ENCODE data around the gene CHPF2.

Gene CHPF2

DNA sequence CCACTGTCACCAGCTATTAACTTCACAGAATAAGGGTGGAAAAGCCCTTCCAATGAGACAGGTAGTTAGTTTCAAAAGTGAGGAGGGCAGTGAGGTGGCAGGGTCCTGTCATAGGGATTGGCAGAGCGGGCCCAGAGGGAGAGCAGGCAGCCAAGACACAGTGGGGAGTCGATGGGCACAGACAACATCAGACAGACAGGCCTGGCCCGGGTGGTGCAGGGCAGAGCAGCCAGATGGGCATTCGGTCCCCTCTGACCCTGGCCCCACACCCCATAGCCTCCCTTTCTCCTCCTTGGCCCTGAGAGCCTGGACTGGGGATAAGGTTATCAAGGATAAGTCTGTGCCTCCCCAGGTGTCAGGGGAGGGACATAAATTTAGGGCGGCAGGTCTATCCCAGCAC, 47.6 kb downstream of the CHPF2 start:
- Histone ChIP-seq H3K9ac (ENCODE audit: low read length in 2 of 2) (no peak overlapping the region), H3K27ac (ENCODE audit: low read length) (no peak overlapping the region), H3K4me3 (ENCODE audit: low read length in 2 of 2) (no peak overlapping the region), H3K9me3 (ENCODE audit: control insufficient read depth in 2 of 2, low read length in 2 of 2) (no peaks in the 10 kb centered on the region), H3K27me3 (ENCODE audit: control insufficient read depth in 1 of 2, insufficient read depth in 2 of 2, low read length in 2 of 2) (peaks cover 0 to 3% of the 10 kb centered on the region in 2 donors), H3K4me1 (ENCODE audit: control insufficient read depth, insufficient read depth, low read length) (peaks cover 20% of the 10 kb centered on the region), H3K36me3 (ENCODE audit: control insufficient read depth in 2 of 2, insufficient read depth in 2 of 2, low read length in 2 of 2) (no peaks in the 10 kb centered on the region)

GRCh38 chr7:151280388-151281019, 48.2 kb downstream of the CHPF2 start:
- no peaks in the 10 kb centered on the region for H3K36me3 ChIP-seq (ENCODE audit: control insufficient read depth in 2 of 2, insufficient read depth in 2 of 2, low read length in 2 of 2)
- H3K4me1 ChIP-seq (ENCODE audit: control insufficient read depth, insufficient read depth, low read length), result peaks cover 20% of the 10 kb centered on the region
- H3K27me3 ChIP-seq (ENCODE audit: control insufficient read depth in 1 of 2, insufficient read depth in 2 of 2, low read length in 2 of 2), result peaks cover 0 to 3% of the 10 kb centered on the region in 2 donors
- no peaks in the 10 kb centered on the region for H3K9me3 ChIP-seq (ENCODE audit: control insufficient read depth in 2 of 2, low read length in 2 of 2)
- H3K9ac ChIP-seq (ENCODE audit: low read length in 2 of 2), result no peak overlapping the region
- no peak overlapping the region for H3K27ac ChIP-seq (ENCODE audit: low read length)
- H3K4me3 ChIP-seq (ENCODE audit: low read length in 2 of 2), result no peak overlapping the region

DNA sequence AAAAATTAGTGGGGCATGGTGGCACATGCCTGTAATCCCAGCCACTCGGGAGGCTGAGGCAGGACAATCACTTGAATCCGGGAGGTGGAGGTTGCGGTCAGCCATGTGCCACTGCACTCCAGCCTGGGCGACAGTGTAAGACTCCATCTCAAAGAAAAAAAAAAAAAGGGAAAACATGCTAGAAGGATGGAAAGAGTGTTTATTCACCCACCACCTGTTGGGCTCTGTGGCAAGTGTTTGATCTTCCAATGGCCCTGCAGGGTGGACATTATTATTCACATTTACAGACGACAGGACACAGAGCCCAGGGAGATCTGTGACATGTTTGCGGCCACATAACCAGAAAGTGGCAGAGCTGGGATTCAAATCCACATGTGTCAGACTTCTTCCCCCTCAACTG, 49.4 kb downstream of the CHPF2 start:
- peaks cover 14% of the 10 kb centered on the region for H3K4me1 ChIP-seq (ENCODE audit: control insufficient read depth, insufficient read depth, low read length)
- no peak overlapping the region for H3K4me3 ChIP-seq (ENCODE audit: low read length in 2 of 2)
- H3K9me3 ChIP-seq (ENCODE audit: control insufficient read depth in 2 of 2, low read length in 2 of 2), result no peaks in the 10 kb centered on the region
- H3K27me3 ChIP-seq (ENCODE audit: control insufficient read depth in 1 of 2, insufficient read depth in 2 of 2, low read length in 2 of 2), result peaks cover 0 to 3% of the 10 kb centered on the region in 2 donors
- H3K36me3 ChIP-seq (ENCODE audit: control insufficient read depth in 2 of 2, insufficient read depth in 2 of 2, low read length in 2 of 2), result no peaks in the 10 kb centered on the region
- H3K27ac ChIP-seq (ENCODE audit: low read length), result no peak overlapping the region
- no peak overlapping the region for H3K9ac ChIP-seq (ENCODE audit: low read length in 2 of 2)

- H3K27me3 ChIP-seq (ENCODE audit: control insufficient read depth in 1 of 2, insufficient read depth in 2 of 2, low read length in 2 of 2), result peaks cover 0 to 3% of the 10 kb centered on the region in 2 donors
- H3K9ac ChIP-seq (ENCODE audit: low read length in 2 of 2), result no peak overlapping the region
- H3K9me3 ChIP-seq (ENCODE audit: control insufficient read depth in 2 of 2, low read length in 2 of 2), result no peaks in the 10 kb centered on the region
- H3K27ac ChIP-seq (ENCODE audit: low read length), result no peak overlapping the region
- peaks cover 14% of the 10 kb centered on the region for H3K4me1 ChIP-seq (ENCODE audit: control insufficient read depth, insufficient read depth, low read length)
- H3K36me3 ChIP-seq (ENCODE audit: control insufficient read depth in 2 of 2, insufficient read depth in 2 of 2, low read length in 2 of 2), result no peaks in the 10 kb centered on the region
- H3K4me3 ChIP-seq (ENCODE audit: low read length in 2 of 2), result no peak overlapping the region
Measured at GRCh38 chr7:151282111-151282510, 49.8 kb downstream of the CHPF2 start.

DNA sequence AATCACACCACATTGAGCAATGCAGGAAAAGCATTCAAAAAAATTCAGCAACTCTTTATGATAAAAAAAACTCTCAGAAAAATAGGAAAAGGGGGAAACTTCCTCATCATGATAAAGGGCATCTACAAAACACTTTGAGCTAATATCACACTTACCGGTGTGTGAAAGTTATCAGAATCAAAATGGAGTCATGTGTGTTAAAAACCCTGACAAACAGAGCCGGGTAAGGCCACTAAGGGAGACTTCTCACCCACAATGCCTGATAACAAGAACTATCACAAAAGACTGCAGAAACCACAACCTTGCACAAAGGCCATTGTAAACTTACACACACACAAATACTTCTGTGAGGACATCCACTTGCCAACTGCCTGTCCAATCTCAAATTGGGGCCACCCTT, 51.0 kb downstream of the CHPF2 start:
- H3K36me3 ChIP-seq (ENCODE audit: control insufficient read depth in 2 of 2, insufficient read depth in 2 of 2, low read length in 2 of 2), result no peaks in the 10 kb centered on the region
- H3K4me3 ChIP-seq (ENCODE audit: low read length in 2 of 2), result no peak overlapping the region
- no peak overlapping the region for H3K9ac ChIP-seq (ENCODE audit: low read length in 2 of 2)
- H3K27ac ChIP-seq (ENCODE audit: low read length), result no peak overlapping the region
- H3K4me1 ChIP-seq (ENCODE audit: control insufficient read depth, insufficient read depth, low read length), result peaks cover 5% of the 10 kb centered on the region
- H3K9me3 ChIP-seq (ENCODE audit: control insufficient read depth in 2 of 2, low read length in 2 of 2), result no peaks in the 10 kb centered on the region
- H3K27me3 ChIP-seq (ENCODE audit: control insufficient read depth in 1 of 2, insufficient read depth in 2 of 2, low read length in 2 of 2), result peaks cover 0 to 3% of the 10 kb centered on the region in 2 donors

DNA sequence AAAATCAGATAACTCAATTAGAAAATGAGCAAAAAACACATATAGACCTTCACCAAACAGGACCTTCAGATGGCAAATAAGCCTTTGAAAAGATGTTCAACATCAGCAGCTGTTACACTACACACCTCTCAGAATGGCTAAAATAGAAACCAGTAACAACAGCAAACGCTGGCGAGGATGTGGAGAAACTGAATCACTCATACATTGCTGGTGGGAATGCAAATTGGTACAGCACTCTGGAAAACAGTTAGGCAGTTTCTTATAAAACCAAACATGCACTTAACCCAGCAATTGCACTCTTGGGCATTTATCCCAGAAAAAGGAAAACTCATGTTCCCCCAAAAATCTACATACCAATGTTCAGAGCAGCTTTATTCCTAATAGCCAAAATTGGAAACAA, 53.9 kb downstream of the CHPF2 start:
- Histone ChIP-seq H3K9me3 (ENCODE audit: control insufficient read depth in 2 of 2, low read length in 2 of 2) (no peaks in the 10 kb centered on the region), H3K27me3 (ENCODE audit: control insufficient read depth in 1 of 2, insufficient read depth in 2 of 2, low read length in 2 of 2) (peaks cover 0 to 3% of the 10 kb centered on the region in 2 donors), H3K4me1 (ENCODE audit: control insufficient read depth, insufficient read depth, low read length) (peaks cover 5% of the 10 kb centered on the region), H3K27ac (ENCODE audit: low read length) (no peak overlapping the region), H3K4me3 (ENCODE audit: low read length in 2 of 2) (no peak overlapping the region), H3K36me3 (ENCODE audit: control insufficient read depth in 2 of 2, insufficient read depth in 2 of 2, low read length in 2 of 2) (no peaks in the 10 kb centered on the region), H3K9ac (ENCODE audit: low read length in 2 of 2) (no peak overlapping the region)

All from stomach smooth muscle (tissue), 2 donors.